22Rv1 (cell line): ENCODE data around the gene DZIP1L.

Experiments
- ZFX ChIP-seq: fragments of 450-650 bp; IDR thresholded peaks from 2 replicates; pipeline ENCODE4 v1.6.1; 2017; ENCODE audit warnings: antibody characterized with exemption, borderline replicate concordance
- TF ChIP-seq, protein P1 (sequence below): fragments of 450-650 bp; IDR thresholded peaks from 2 replicates; pipeline ENCODE4 v1.5.1; 2017; ENCODE audit warnings: mild to moderate bottlenecking

- TF ChIP-seq, protein P1, sequence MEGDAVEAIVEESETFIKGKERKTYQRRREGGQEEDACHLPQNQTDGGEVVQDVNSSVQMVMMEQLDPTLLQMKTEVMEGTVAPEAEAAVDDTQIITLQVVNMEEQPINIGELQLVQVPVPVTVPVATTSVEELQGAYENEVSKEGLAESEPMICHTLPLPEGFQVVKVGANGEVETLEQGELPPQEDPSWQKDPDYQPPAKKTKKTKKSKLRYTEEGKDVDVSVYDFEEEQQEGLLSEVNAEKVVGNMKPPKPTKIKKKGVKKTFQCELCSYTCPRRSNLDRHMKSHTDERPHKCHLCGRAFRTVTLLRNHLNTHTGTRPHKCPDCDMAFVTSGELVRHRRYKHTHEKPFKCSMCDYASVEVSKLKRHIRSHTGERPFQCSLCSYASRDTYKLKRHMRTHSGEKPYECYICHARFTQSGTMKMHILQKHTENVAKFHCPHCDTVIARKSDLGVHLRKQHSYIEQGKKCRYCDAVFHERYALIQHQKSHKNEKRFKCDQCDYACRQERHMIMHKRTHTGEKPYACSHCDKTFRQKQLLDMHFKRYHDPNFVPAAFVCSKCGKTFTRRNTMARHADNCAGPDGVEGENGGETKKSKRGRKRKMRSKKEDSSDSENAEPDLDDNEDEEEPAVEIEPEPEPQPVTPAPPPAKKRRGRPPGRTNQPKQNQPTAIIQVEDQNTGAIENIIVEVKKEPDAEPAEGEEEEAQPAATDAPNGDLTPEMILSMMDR: no peak
- TF ChIP-seq ZFX: no peak
Measured at GRCh38 chr3:138042043-138042442, 73.4 kb downstream of the DZIP1L start.
